NCI-H1930 (cell line): ENCODE measurements around the gene SHOC2.

ENCODE experiments used
- DNase-seq, 2 experiments: peaks; one replicate each; lab custom pipeline; 2025; lab: John Stamatoyannopoulos, UW

The SHOC2 gene

GRCh38 chr10:110919349-110919931 lies at the start of gene SHOC2:
SHOC2 (plus strand) TSS chr10:110919604; CDS start chr10:110964359, 44,755 bp downstream.
- DNase-seq, result no peak

DNA sequence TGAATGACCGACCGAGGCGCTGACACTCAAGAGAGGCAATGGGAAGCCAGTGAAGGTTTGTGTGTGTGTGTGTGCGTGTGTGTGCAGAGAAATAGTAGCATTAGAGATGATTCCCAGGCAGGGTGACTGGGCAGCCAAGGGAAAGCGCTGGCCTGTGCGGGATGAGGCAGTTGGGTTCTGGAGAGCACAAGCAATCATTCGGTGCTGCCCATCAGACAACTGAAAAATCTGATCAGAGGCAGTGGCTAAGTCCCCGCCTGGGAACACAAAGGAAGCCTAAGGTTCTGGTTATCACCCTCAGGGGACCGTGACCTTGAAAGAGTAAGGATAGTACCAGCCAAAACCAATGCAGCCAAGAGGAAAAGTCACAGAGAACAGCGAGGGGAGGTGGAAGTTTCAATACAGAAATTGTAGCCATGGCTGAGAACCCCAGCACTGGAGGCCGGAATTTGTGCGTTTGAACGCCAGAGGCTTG lies 48.5 kb upstream of the SHOC2 start:
- no peak for DNase-seq

DNA sequence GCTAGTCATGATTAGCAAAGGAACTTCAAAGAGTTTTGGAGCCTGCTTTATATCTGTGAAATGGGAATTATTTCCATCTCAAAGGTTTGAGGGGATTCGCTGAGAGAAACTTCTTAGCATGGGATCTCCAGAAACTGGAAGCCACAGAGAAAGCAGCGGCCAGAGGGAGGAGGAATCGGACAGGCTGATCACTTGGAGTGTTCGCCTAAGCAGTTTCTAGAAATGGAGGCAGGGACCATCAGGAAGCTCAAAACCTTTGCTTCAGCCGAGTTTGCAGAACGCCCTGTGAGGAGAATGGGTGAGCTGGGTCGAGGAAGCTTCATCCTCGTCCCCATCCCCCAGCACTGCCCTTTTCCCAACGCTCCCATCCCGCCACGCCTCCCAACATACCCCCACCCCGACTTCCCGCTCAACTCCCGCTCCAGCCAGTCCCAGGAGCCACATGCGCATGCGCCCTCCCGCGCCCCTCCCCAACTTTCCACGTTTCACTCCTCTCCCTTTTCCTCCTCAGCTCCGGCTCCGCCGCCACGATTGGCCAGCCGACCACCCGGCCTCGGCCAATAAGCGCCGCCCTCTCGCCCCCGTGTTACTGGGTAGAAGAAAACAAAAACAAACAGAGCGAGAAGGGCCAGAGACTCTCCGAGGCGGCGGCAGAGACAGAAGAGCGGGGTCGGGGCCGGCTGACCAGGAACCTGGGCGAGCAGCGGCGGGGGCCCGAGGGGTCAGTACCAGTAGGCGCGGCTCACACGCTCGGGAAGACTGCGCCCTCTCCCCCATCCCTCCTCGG lies 47.9 kb upstream of the SHOC2 start, which contains the start of gene PDCD4:
TSS of gene PDCD4 (plus strand) at position 631 of the 787 bp plus-strand sequence. CDS start 4,100 bp downstream, outside the sequence.
- DNase-seq, result peak; percentile 85 to 88

DNA sequence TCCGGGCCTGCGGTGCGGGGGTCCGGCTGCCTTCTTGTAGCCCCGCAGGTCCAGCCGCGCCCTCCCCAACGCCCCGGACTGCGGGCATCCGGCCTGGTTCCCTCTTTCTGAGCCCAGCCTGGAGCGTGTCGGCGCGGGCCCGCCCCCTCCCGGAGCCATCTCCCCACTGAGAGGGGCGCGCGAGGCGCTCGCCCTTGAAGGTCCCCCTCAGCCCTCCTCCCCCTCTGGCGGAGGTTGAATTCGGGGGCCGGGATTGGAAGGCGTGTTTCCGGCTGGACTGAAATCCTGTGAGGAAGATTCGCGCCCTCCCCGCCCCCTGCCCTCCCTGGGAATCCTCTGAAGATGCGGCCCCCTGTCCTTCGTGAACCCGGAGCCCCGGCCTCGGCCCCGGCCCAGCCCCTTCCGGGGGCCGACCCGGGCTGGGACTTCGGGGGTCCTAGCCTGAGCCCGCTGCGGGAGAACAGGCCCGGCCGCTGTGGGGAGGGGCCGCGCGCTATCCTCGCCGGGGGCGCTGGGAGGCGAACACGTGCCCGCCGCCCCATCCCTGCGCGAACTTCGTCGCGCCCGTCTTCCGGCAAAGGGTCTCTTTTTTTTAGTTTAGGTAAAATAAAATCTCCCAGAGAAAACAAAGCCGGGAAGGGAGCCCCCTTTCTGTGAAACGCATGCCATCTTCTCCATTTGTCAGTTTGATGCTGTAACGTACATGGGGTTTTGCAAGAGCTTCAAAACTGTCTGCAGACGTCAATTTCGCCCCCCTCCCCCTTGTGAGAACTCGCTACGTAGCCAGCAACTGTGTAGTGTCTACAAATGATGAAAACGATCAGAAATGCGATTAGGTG lies 47.0 kb upstream of the SHOC2 start:
- DNase-seq, result peak; percentile 48 to 64

DNA sequence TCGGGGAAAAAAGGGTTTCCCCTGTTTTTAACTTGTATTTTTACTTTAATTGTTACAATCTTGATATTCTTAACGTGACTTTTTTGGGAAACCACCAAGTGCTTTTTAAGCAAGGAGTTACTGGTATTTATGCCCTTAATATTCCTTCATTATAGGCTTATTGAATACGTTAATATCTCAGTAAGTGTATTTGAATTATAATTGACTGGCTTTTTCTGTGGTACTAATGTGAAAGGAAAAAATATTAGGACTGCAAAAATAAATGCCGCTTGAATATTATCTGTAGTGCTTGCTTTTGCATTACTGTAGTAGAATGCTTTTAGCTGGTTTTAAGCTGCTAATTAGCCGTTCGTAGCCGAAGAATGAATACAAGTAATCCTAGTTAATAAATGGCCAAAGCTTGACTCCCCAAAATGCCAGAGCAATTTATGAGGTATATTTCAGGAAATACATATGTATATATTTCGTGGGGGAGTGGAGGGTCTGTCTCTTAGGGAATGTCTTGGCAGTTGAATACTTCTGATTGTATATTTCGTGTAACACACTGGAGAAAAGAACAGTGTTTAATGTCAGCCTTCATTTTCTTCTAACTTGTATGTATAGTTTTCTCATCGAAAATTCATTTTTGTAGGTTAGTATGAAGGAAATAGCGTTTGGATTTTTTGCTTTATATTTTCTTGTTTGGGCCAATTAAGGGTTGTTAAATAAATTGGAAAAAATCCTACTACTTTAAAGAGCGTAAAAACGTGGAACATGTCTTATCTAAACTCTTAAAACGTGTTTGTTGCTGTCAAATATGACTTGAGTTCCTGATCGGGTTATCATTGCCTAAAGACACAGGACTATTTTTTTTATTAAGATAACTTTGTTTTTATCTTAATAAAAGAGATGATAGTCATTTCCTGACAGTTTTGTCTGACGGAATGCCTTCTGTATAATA lies 46.1 kb upstream of the SHOC2 start:
- DNase-seq, result no peak

DNA sequence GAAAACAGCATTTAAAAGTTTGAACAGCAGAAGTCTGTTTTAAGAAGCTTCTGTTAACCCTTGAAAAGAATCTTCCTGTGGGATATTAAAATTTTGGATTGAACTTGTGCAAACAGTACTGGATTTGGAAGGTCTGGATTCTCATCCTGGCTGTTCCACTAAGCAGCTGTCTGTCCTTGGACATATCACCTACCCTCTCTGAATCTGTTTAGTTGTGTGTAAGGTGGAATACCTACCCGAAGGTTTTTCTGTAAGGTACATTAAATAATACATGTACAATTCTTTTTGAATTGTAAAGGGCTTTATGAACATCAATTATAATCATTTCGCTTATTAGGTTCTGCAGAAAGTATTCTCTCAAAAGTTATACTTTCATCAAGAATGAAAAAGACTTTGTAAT lies 45.5 kb upstream of the SHOC2 start:
- DNase-seq, result no peak

- DNase-seq, result no peak
Observed at GRCh38 chr10:110876000-110876399, 43.4 kb upstream of the SHOC2 start.

- DNase-seq, result no peak
Observed at GRCh38 chr10:110876788-110877187, 42.6 kb upstream of the SHOC2 start.

- no peak for DNase-seq
Observed at GRCh38 chr10:110880012-110880411, 39.4 kb upstream of the SHOC2 start.

DNA sequence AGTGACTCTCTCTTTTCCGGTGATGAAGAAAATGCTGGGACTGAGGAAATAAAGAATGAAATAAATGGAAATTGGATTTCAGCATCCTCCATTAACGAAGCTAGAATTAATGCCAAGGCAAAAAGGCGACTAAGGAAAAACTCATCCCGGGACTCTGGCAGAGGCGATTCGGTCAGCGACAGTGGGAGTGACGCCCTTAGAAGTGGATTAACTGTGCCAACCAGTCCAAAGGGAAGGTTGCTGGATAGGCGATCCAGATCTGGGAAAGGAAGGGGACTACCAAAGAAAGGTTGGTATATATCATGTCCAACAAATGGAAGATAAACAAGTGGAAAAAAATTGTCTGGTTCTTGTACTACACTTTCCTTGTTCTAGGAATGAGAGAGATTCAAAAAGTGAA lies 38.2 kb upstream of the SHOC2 start:
- DNase-seq, result no peak

DNA sequence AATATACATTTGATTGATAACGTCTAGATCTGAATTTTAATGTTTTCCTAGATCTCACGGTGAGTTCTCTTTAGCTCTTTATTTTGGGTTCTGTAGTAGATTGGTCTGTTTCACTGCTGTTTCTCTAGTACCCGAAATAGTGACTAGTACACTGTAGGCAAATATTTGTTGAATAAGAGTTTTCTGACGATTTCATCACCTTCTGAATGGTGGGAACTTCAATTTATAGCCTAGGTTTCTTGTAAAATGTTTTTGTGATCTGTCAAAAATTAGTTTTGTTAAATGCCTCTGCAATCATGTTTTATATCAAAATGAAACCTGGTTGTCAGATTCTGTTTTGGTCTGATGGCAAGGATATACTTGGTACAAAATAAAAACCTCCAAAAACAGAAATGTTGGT lies 37.5 kb upstream of the SHOC2 start:
- no peak for DNase-seq

DNA sequence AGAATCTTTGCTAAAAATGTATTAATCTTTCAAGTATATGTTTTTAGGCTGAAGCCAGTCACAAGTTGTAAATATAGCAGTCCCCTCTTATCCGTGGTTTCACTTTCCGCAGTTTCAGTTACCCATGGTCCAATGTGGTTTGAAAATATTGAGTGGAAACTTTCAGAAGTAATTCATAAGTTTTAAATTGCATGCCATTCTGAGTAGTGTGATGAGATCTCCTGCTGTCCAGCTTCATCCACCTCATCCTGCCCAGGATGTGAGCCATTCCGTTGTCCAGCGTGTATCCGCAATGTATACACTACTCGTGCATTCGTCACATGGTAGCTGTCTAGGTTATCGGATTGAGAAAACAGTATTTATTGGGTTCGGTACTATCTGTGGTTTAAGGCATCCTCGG lies 35.5 kb upstream of the SHOC2 start:
- no peak for DNase-seq

DNA sequence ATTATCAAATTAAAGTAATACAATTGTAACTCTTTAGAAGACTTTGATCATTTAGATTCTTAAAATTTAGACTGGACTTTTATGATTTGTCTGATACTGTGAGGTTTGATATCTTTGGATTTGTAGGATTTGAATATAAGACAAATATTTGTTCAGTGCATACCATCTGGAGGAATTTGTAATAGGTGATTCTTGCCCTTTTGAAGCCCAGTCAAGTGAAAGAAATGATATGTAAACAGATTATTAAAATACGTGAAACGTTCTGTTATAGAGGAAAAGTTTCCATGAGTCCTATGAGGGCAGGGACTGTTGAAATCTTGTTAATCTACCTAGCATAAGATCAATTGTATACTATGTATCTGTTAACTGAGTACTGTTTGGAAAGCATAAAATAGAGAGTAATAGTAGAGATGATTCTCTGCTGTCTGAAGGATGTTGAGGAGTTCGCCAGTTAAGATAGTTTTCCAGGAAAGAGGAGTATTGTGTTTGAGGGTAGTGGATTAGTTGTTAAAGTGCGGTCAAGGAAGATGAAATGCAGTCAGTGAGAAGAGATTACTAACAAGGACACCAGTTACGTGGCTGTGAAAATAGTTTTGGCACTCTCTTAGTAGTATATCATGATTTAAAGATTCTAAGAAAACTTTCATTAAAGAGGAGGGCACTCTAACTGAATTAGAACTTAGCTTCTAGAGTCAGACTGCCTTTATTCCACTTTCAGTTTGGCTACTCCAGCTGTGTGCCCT lies 33.3 kb upstream of the SHOC2 start:
- no peak for DNase-seq

GRCh38 chr10:110887560-110887959 lies 31.8 kb upstream of the SHOC2 start:
- DNase-seq, result no peak

DNA sequence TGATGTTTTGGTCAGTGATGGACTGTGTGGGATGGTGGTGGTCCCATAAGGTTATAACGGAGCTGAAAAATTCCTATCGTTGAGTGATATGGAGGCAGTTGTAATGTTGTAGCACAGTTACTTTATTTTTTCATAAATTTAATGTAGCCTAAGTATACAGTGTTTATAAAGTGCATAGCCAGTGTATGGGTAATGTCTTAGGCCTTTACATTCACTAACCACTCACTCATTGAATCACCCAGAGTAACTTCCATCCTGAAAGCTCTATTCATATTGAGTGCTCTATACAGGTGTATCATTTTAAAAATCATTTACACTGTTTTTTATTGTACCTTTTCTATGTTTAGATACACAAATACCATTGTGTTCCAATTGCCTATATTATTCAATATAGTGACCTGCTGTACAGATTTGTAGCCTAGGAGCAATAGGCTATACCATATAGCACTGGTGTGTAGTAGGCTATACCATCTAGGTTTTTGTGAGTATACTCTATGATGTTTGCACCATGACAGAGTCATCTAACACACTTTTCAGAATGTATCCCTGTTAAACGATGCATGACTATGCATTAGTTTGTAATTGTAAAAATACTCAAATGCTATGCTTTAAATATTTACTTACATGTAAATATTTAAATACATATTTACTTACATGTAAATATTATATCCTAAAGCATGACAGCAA lies 26.7 kb upstream of the SHOC2 start:
- DNase-seq, result no peak

- no peak for DNase-seq
Observed at GRCh38 chr10:110893559-110894179, 25.7 kb upstream of the SHOC2 start.

GRCh38 chr10:110897184-110897583 lies 22.2 kb upstream of the SHOC2 start:
- DNase-seq, result no peak

DNA sequence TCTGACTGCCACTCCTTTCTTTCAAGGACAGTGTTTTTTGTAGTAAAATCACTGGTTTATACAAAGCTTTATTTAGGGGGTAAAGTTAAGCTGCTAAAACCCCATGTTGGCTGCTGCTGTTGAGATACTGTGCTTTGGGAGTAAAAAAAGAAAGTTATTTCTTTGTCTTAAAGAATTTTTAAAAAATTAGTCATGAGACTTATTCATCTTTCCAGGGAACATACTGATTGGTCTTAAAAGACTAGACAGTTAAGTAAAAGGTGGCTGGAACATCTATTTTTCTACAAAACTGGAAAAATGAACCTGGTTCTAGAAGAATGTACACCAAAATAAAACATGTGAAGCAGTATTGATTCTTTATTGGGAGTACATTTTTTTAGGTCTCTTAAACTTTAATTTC lies 21.0 kb upstream of the SHOC2 start:
- DNase-seq, result no peak

DNA sequence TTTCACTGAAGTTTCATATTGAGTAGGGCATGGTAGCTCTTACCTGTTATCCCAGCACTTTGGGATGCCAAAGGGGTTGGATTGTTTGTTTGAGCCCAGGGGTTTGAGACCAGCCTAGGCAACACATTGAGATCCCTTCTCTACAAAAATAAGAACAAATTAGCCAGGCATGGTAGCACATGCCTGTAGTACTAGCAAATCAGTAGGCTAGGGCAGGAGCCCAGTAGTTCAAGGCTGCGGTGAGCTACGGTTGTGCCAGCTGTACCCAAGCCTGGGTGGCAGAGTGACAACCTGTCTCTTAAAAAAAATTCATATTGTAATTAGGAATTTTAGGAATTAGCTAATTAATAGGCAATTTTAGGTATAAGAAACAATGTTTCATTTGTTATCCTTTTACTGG lies 18.4 kb upstream of the SHOC2 start:
- no peak for DNase-seq
